ENCODE data around the gene RBM45.

The RBM45 gene

DNA sequence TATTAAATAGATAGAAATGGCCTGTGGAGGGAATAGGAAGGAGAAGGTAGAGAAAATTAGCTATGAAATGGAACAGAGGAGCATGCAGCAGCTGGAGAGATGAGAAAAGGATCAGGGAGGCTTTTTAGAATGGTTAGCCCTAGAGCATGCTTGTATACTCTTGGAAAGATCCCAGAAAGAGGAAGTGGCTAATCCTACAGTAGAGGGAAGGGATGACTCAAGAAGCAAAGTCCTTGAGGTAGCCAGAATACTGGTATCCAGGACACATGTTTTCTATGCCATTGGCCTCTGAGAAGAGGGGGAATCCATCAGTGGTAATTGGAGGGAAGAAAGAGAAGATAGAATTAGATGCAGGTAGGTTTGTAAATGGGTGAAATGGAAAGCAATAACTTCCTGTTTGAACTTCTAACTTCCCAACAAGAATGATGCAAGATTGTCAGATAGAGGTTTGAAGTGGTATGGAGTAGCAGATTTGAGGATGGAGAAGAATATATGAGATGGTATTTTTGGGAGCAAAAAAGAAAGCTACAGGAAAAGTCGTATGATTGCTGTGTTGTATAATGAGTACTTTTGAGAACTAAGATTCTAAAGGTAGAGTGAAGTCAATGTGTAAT is 64.9 kb downstream of the RBM45 start:
- no peak for TF ChIP-seq NFIC (IDR thresholded peaks at IDR 0.05)
